GM18519 (cell line): ENCODE results near the gene MAS1L.

Source experiments
- ATAC-seq: cut with Tn5 transposase; IDR thresholded peaks from one replicate; pipeline ENCODE4 v1.9.1; 2021; ENCODE audit warnings: mild to moderate bottlenecking, moderate library complexity; ENCODE audit not compliant: unreplicated experiment, low FRiP score

MAS1L gene

GRCh38 chr6:29487660-29488059, at the start of gene MAS1L:
Gene MAS1L, minus strand, starts transcription at chr6:29487956. Its CDS starts 54 bp downstream, at chr6:29487902.
- ATAC-seq, result no peak

- ATAC-seq, result no peak
Observed at GRCh38 chr6:29532320-29532951, 44.7 kb upstream of the MAS1L start.

GRCh38 chr6:29531668-29532067, 43.9 kb upstream of the MAS1L start:
- ATAC-seq, result no peak

DNA sequence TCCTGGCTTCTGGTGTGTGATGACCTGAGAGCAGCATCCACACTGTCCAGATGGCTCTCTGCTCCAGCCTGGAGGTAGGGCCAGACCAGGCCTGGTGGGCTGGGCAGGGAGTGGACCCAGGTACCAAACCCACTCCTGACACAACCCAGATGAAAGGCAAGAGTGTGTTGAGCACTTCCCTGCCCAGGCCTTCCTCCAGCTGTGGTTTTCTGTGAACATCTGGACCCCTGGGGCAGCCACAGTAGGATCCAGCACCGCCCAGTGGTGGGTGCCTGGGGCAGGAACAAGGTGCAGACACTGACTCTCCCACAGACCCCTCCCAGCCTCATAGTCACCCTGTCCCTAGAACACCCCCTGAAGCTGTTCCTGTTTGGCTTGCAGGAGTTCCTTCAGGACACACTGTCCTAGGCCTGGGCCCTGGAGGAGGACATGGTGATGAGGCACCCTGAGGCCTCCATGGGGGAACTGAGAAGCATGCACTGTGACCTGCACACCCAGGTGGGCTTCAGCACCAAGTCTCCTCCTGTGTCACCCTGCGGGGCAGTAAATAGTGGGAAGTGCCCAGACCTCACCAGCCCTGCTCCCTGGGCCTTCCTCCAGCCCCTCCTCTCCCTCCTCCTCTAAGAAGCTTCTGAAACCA, 43.0 kb upstream of the MAS1L start:
- ATAC-seq, result no peak

DNA sequence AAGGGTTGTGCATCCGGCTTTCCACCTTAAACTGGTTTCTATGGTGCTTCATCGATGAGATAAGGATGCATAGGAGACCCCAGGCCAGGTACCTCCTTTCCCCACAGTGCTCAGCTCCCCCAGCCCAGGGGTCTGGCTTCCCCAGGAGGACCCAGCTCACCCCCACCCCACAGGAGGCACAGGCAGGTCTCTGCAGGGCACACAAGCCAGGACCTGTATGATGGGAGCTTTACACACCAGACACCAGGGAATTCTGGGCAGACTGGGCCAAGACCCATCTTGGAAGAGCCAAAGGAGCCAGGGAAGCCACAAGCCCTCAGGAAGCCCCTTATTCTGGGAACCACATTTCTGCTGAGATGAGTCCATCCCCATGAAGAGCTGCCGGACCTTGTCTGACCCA, 42.2 kb upstream of the MAS1L start:
- ATAC-seq, result no peak

DNA sequence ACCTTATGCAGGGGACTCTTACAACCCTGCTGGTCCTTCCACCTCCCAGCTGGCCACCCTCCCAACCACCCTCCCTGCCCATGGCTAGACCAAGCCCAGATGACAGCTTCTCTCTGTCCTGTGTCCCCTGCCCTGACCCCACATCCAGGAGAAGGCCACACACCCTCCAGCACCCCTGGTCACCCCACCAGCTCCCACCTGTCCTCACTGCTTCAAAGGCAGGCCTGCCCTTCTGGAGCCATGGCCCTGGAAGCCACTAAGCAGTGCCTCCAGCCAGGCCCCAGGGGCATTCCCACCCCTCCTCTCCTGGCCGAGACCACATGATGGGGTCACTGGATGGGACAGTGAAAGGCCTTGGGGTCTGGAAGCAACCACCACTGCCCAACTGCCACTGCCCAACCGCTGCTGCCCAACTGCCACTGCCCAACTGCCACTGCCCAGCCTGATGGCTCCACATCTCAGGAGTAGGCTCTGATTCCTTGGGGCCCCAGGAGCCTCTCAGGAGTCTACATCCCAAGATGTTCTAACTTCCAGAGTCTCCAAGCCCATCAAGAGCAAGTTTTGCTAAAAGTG, 41.3 kb upstream of the MAS1L start:
- no peak for ATAC-seq

DNA sequence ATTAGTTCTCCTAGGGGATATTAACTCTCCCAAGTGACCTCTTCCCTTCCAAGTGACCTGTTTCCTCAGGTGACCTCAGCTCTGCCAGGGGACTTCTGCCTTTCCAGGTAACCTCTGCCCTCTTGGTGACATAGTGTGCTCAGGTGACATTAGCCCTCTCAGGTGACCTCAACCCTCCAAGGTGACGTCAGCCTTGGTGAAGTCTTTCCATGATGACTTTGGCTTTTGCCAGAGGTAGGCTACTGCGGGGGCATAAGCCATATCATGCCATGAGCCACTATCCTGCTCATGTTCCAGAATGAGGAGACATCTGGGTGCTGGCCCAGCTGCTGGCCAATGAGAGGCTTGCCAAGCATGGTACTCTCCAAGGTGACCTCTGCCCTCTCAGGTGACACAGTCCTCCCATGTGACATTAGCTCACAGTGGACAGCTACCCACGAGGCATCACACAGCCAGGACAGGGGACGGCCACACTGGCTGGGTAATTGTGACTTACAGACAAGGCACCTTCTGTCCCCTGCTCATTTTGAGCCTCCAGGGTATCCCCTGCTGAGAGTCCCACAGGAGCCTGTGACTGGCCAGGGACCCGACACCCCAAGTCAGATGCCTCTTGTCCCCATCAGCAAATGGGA, 40.7 kb upstream of the MAS1L start:
- ATAC-seq, result no peak

- no peak for ATAC-seq
Observed at GRCh38 chr6:29527564-29527963, 39.8 kb upstream of the MAS1L start.

DNA sequence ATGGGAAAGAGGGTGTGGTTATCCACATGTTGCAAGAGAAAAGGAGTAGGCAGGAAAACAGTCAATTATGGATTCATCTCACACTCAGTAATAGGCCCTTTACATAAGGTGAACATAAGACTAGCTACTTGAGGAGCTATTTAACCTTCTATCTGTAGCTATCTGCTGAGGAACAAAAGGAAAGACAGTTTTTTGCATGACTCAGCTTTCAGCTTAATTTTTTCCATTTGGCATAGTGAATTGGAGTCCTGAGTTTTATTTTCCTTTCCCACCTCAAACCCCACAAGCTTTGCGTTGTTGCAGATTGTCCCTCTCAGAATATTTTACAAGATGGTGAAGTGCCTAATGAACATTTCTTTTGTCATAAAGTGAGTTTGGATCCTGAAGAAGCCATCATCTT, 39.4 kb upstream of the MAS1L start:
- no peak for ATAC-seq

- ATAC-seq, result no peak
Observed at GRCh38 chr6:29525311-29525639, 37.5 kb upstream of the MAS1L start.

GRCh38 chr6:29524444-29525310, 36.9 kb upstream of the MAS1L start:
- ATAC-seq, result no peak

DNA sequence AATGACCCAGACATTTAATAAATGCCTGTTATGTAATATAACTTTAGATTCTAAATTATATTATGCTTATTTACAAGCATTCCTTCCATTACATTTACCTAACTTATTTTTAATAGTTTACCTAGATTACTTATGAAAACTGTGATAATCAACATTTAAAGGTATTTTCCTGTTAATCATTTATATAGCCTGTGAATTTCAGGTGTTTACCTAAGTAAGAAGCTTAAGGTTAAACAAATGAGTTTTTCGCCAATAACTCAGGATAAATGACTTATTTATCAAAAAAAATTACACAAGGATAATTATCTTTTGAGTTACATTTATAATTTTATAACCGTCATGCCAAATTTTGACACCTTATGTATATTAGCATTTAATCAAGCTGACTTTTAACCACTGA, 36.3 kb upstream of the MAS1L start:
- no peak for ATAC-seq

- ATAC-seq, result no peak
Observed at GRCh38 chr6:29522227-29522626, 34.5 kb upstream of the MAS1L start.

- no peak for ATAC-seq
Observed at GRCh38 chr6:29521006-29521680, 33.4 kb upstream of the MAS1L start.

GRCh38 chr6:29520232-29520631, 32.5 kb upstream of the MAS1L start:
- ATAC-seq, result no peak

- ATAC-seq, result no peak
Observed at GRCh38 chr6:29519291-29520010, 31.7 kb upstream of the MAS1L start.

DNA sequence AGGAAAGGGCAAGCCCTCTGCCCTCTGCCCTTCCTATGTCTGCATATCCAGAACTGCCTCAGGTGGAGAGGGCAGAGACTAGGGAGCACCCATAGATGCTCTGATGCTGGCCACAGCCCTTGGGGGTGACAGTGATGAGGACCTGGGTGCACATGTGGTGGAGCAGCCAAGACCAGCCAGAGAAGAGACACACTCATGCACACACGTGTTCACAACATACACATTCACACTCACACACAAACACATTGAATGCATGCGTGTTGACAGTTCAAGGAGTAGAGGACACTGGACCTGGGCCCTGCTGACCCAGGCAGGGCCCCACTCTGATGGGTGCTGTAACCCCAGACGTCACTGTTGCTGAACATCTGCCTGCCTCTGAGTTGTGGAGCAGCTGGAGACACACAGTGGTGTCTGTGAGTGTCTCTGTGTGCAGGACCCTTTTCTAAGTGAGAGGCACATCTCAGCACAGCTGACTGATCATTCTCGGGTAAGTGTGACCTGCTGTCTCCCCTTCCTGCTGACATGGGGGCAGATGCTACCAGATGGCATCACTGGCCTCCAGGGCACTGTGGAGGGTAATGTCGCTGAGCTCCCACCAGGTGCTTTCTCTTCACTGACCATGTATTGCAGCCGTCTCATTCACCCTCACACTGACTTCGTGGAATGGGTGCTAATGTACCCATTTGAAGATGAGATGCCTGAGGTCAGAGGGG, 30.1 kb upstream of the MAS1L start:
- ATAC-seq, result no peak

DNA sequence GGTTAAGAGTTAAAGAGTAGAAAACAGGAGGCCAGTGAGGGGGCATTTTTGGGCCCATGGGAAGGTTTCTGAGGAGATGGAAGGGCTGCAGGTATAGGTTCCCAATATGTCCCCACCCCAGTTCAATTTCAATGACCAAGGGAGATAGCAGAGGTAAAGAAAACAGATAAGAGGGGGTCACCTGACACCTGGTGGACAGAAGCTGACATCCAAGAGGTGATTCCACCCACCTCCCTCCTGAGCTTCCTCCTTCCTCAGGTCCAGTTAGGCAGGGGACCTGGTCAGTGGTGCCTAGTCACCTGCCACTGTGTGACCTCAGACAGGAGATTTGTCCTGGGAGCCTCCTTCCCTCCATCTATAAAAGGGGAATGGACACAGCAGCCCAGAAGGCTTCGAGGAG, 29.5 kb upstream of the MAS1L start:
- ATAC-seq, result no peak

GRCh38 chr6:29516108-29516507, 28.4 kb upstream of the MAS1L start:
- ATAC-seq, result no peak
